ENCODE results near the gene FLNB.

- TF ChIP-seq CTCF (IDR thresholded peaks at IDR 0.05) (no peak), POLR2A (IDR thresholded peaks at IDR 0.05) (no peak)
Observed at GRCh38 chr3:58203541-58203940, 195.3 kb downstream of the FLNB start.

Data from prostate gland (tissue), 2 donors.